Measurements from ENCODE around the gene MRPL24. TPM values are rescaled to one million over a fixed set of nuclear protein-coding genes. Genes with fewer than 3 reads are reported as not detected.
A peak's percentile ranks its signal among the peaks of the same experiment; 100 is the strongest.

MRPL24 gene
- total and polyA plus RNA-seq, 9 of the 15 experiments (the other 6 are each of a cell fraction or from before 2014, with no cell fraction given) = 74.3 to 267 (median 113) TPM

- TF ChIP-seq ZNF512 (tag; IDR thresholded peaks at IDR 0.05) (no peak), MIER1 (IDR thresholded peaks at IDR 0.05; ENCODE audit: low read depth) (no peak), SAFB2 (IDR thresholded peaks at IDR 0.05; ENCODE audit: borderline replicate concordance, low read depth, low read length, severe bottlenecking) (no peak), FIP1L1 (IDR thresholded peaks at IDR 0.05; ENCODE audit: low read depth, low read length, poor library complexity, severe bottlenecking) (no peak), ZBED1 (IDR thresholded peaks at IDR 0.05) (no peak), PATZ1 (CRISPR knock-in tag; IDR thresholded peaks at IDR 0.05; ENCODE audit: borderline replicate concordance) (no peak; the same call in 1 of the 2 replicates), ZNF445 (CRISPR knock-in tag; IDR thresholded peaks at IDR 0.05; ENCODE audit: low read depth) (no peak), GTF2A2 (tag; IDR thresholded peaks at IDR 0.05) (peak; percentile 71; the same call in 1 of the 2 replicates), NCOA2 (IDR thresholded peaks at IDR 0.05; ENCODE audit: partially characterized antibody in 2 of 2) (no peak), DNMT1 (IDR thresholded peaks at IDR 0.05) (no peak)
- TF ChIP-seq, protein P1, sequence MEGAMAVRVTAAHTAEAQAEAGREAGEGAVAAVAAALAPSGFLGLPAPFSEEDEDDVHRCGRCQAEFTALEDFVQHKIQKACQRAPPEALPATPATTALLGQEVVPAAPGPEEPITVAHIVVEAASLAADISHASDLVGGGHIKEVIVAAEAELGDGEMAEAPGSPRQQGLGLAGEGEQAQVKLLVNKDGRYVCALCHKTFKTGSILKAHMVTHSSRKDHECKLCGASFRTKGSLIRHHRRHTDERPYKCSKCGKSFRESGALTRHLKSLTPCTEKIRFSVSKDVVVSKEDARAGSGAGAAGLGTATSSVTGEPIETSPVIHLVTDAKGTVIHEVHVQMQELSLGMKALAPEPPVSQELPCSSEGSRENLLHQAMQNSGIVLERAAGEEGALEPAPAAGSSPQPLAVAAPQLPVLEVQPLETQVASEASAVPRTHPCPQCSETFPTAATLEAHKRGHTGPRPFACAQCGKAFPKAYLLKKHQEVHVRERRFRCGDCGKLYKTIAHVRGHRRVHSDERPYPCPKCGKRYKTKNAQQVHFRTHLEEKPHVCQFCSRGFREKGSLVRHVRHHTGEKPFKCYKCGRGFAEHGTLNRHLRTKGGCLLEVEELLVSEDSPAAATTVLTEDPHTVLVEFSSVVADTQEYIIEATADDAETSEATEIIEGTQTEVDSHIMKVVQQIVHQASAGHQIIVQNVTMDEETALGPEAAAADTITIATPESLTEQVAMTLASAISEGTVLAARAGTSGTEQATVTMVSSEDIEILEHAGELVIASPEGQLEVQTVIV (CRISPR knock-in tag; IDR thresholded peaks at IDR 0.05; ENCODE audit: borderline replicate concordance) = no peak
Observed at GRCh38 chr1:156755527-156755950, 14.7 kb upstream of the MRPL24 start (continued).
